ENCODE results near the gene GPR179. TPM values are rescaled to one million over a fixed set of nuclear protein-coding genes. Genes with fewer than 3 reads are reported as not detected.

GPR179 gene
- polyA plus RNA-seq, 3 donors, result not detected

DNA sequence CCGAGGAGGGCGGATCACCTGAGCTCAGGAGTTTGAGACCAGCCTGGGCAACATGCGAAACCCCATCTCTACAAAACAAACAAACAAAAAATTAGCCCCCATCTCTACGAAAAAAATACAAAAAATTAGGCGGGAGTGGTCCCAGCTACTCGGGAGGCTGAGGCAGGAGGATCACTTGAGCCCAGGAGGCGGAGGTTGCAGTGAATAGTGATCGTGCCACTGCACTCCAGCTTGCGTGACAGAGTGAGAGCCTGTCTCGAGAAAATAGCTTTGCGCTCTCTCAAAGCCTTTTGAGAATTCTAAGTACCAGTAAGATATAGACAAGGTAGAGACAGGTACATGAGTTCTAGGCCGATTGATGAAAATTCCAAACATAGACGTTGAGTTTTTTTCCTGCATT lies 9.9 kb upstream of the GPR179 start:
- Histone ChIP-seq H3K79me2 (ENCODE audit: insufficient read depth, low read length) (peaks cover 35% of the 10 kb centered on the region), H3K9ac (ENCODE audit: insufficient read depth, low read length, poor library complexity, severe bottlenecking) (no peak overlapping the region), H3K36me3 (replicated peaks in 1 of 2; ENCODE audit: control insufficient read depth in 1 of 2, insufficient read depth in 2 of 2, low read length in 2 of 2) (no peaks in the 10 kb centered on the region), H4K20me1 (ENCODE audit: insufficient read depth, low read length) (peaks cover 34% of the 10 kb centered on the region), H3K9me3 (replicated peaks in 1 of 2; ENCODE audit: control insufficient read depth in 1 of 2, insufficient read depth in 1 of 2, low read length in 2 of 2) (no peaks in the 10 kb centered on the region), H3K4me3 (replicated peaks in 1 of 3; ENCODE audit: low read depth in 2 of 3, low read length in 3 of 3) (peak overlapping the region in 1 of 3 experiments; percentile 84), H2AFZ (ENCODE audit: insufficient read depth, low read depth, low read length, poor library complexity, severe bottlenecking) (no peak overlapping the region), H3K4me1 (ENCODE audit: control insufficient read depth in 1 of 2, insufficient read depth in 2 of 2, low read length in 2 of 2) (peaks cover 17 to 30% of the 10 kb centered on the region in 2 donors), H3K27ac (ENCODE audit: low read depth in 1 of 2, low read length in 2 of 2) (no peak overlapping the region), H3K4me2 (replicated peaks; ENCODE audit: extremely low read depth, low read length, poor library complexity, severe bottlenecking) (peak overlapping the region; percentile 99), H3K27me3 (ENCODE audit: control insufficient read depth in 2 of 2, insufficient read depth in 2 of 2, low read length in 2 of 2) (no peaks in the 10 kb centered on the region)
- Mint-ChIP-seq H3K4me1 (peaks cover 38% of the 10 kb centered on the region), H3K27ac (no peak overlapping the region), H3K4me3 (peak overlapping the region; percentile 90), H3K27me3 (ENCODE audit: low read depth in 3 of 3) (peaks cover 0 to 3% (median 2%) of the 10 kb centered on the region in 3 donors), H3K9me3 (no peaks in the 10 kb centered on the region), H3K36me3 (peaks cover 4 to 9% of the 10 kb centered on the region in 2 donors)
- TF ChIP-seq, protein P1, sequence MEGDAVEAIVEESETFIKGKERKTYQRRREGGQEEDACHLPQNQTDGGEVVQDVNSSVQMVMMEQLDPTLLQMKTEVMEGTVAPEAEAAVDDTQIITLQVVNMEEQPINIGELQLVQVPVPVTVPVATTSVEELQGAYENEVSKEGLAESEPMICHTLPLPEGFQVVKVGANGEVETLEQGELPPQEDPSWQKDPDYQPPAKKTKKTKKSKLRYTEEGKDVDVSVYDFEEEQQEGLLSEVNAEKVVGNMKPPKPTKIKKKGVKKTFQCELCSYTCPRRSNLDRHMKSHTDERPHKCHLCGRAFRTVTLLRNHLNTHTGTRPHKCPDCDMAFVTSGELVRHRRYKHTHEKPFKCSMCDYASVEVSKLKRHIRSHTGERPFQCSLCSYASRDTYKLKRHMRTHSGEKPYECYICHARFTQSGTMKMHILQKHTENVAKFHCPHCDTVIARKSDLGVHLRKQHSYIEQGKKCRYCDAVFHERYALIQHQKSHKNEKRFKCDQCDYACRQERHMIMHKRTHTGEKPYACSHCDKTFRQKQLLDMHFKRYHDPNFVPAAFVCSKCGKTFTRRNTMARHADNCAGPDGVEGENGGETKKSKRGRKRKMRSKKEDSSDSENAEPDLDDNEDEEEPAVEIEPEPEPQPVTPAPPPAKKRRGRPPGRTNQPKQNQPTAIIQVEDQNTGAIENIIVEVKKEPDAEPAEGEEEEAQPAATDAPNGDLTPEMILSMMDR (IDR thresholded peaks at IDR 0.05), result no peak
- DNase-seq, result no peak
- intact Hi-C loops (cut with micrococcal nuclease), result no loop called here
- 92% methylated on average over 13 of the region's 13 CpGs for WGBS (ENCODE audit: insufficient coverage)

DNA sequence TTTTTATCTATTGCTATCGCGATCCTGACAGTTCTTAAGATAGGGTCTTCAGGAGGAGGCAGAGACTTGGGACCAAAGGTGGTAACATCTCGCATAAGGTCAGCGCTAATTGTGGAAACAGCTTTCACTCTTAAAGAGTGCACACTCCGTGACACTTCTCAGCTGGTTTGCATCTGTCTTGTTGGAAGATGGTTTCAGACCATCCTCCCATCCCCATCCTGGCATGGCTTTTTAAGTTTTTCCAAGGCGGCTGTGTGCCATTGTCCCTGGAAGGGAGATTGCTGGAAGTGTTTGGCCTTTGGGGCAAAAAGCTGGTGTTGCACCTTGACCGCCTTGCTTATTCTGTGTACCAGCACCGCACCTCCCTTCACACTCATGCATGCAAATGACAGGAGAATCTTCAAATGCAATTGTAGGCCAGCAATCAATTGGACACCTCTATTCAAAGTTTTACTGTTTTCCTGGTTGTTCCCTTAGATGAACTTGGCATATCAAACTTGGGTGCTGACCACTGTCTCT lies 9.4 kb upstream of the GPR179 start:
- no peaks in the 10 kb centered on the region for H3K9me3 ChIP-seq (replicated peaks in 1 of 2; ENCODE audit: control insufficient read depth in 1 of 2, insufficient read depth in 1 of 2, low read length in 2 of 2)
- peaks cover 30% of the 10 kb centered on the region for H4K20me1 ChIP-seq (ENCODE audit: insufficient read depth, low read length)
- peak overlapping the region; percentile 99 for H3K4me2 ChIP-seq (replicated peaks; ENCODE audit: extremely low read depth, low read length, poor library complexity, severe bottlenecking)
- H3K4me1 ChIP-seq (ENCODE audit: control insufficient read depth in 1 of 2, insufficient read depth in 2 of 2, low read length in 2 of 2), result peaks cover 17 to 30% of the 10 kb centered on the region in 2 donors
- peaks cover 0 to 3% (median 2%) of the 10 kb centered on the region in 3 donors for H3K27me3 Mint-ChIP-seq (ENCODE audit: low read depth in 3 of 3)
- H3K9me3 Mint-ChIP-seq, result no peaks in the 10 kb centered on the region
- intact Hi-C loops (cut with micrococcal nuclease), result no loop called here
- H3K4me3 Mint-ChIP-seq, result peak overlapping the region; percentile 90
- H2AFZ ChIP-seq (ENCODE audit: insufficient read depth, low read depth, low read length, poor library complexity, severe bottlenecking), result peak overlapping the region; percentile 82
- TF ChIP-seq, protein P1 (IDR thresholded peaks at IDR 0.05), result no peak
- H3K27ac Mint-ChIP-seq, result peak overlapping the region in 3 of 7 donors; percentile 37 to 50 (median 40)
- peaks cover 33% of the 10 kb centered on the region for H3K79me2 ChIP-seq (ENCODE audit: insufficient read depth, low read length)
- no peaks in the 10 kb centered on the region for H3K27me3 ChIP-seq (ENCODE audit: control insufficient read depth in 2 of 2, insufficient read depth in 2 of 2, low read length in 2 of 2)
- 100% methylated on average over 2 of the region's 8 CpGs for WGBS (ENCODE audit: insufficient coverage)
- no peak overlapping the region for H3K27ac ChIP-seq (ENCODE audit: low read depth in 1 of 2, low read length in 2 of 2)
- H3K4me3 ChIP-seq (replicated peaks in 1 of 3; ENCODE audit: low read depth in 2 of 3, low read length in 3 of 3), result peak overlapping the region; percentile 56 to 84 (median 58)
- no peaks in the 10 kb centered on the region for H3K36me3 ChIP-seq (replicated peaks in 1 of 2; ENCODE audit: control insufficient read depth in 1 of 2, insufficient read depth in 2 of 2, low read length in 2 of 2)
- peaks cover 4 to 9% of the 10 kb centered on the region in 2 donors for H3K36me3 Mint-ChIP-seq
- peak overlapping the region; percentile 73 for H3K9ac ChIP-seq (ENCODE audit: insufficient read depth, low read length, poor library complexity, severe bottlenecking)
- DNase-seq, result no peak
- H3K4me1 Mint-ChIP-seq, result peaks cover 38% of the 10 kb centered on the region
